ENCODE measurements around the gene RSPO1.
A peak's percentile ranks its signal among the peaks of the same experiment; 100 is the strongest.

Gene RSPO1

GRCh38 chr1:37656026-37656425 lies 21.3 kb upstream of the RSPO1 start:
- DNase-seq = no peak

- DNase-seq = no peak
Observed at GRCh38 chr1:37655274-37655673, 20.6 kb upstream of the RSPO1 start.

GRCh38 chr1:37653906-37654305 lies 19.2 kb upstream of the RSPO1 start:
- no peak for DNase-seq

GRCh38 chr1:37652976-37653375 lies 18.3 kb upstream of the RSPO1 start:
- DNase-seq = no peak

- DNase-seq = no peak
Observed at GRCh38 chr1:37651803-37652202, 17.1 kb upstream of the RSPO1 start.

GRCh38 chr1:37650721-37651120 lies 16.0 kb upstream of the RSPO1 start:
- DNase-seq = no peak

- DNase-seq = no peak
Observed at GRCh38 chr1:37650173-37650572, 15.5 kb upstream of the RSPO1 start.

- DNase-seq = no peak
Observed at GRCh38 chr1:37647281-37647680, 12.6 kb upstream of the RSPO1 start.

- no peak for DNase-seq
Observed at GRCh38 chr1:37641059-37641458, 6.4 kb upstream of the RSPO1 start.

GRCh38 chr1:37636435-37636834 lies 1.7 kb upstream of the RSPO1 start:
- DNase-seq = no peak

- no peak for DNase-seq
Observed at GRCh38 chr1:37634992-37635902, 555 bp upstream of the RSPO1 start.

- no peak for DNase-seq
Observed at GRCh38 chr1:37633938-37634243, 801 bp downstream of the RSPO1 start.

- DNase-seq = no peak
Observed at GRCh38 chr1:37633040-37633937, 1.4 kb downstream of the RSPO1 start.

GRCh38 chr1:37631036-37631435 lies 3.7 kb downstream of the RSPO1 start:
- DNase-seq = no peak

- DNase-seq = no peak
Observed at GRCh38 chr1:37630426-37631028, 4.2 kb downstream of the RSPO1 start.

- DNase-seq = no peak
Observed at GRCh38 chr1:37629726-37630425, 4.8 kb downstream of the RSPO1 start.

GRCh38 chr1:37629008-37629407 lies 5.7 kb downstream of the RSPO1 start:
- DNase-seq = no peak

GRCh38 chr1:37628026-37628556 lies 6.6 kb downstream of the RSPO1 start:
- no peak for DNase-seq

GRCh38 chr1:37622131-37622530 lies 12.6 kb downstream of the RSPO1 start:
- peak; percentile 18 for DNase-seq

- DNase-seq = no peak
Observed at GRCh38 chr1:37621326-37621870, 13.3 kb downstream of the RSPO1 start.

- DNase-seq = no peak
Observed at GRCh38 chr1:37620707-37621106, 14.0 kb downstream of the RSPO1 start.

- DNase-seq = no peak
Observed at GRCh38 chr1:37616330-37616729, 18.4 kb downstream of the RSPO1 start.
